H9 (cell line): ENCODE data around the gene GGCX. TPM values are rescaled to one million over a fixed set of nuclear protein-coding genes. Genes with fewer than 3 reads are reported as not detected.

ENCODE experiments used
- DNase-seq: peaks from one replicate; pipeline ENCODE4 v3.0.0-alpha.2; 2017
- H2AFZ ChIP-seq: one replicate; pipeline ENCODE4 v1.6.1; 2013; ENCODE audit warnings: mild to moderate bottlenecking, low read length, control low read depth, moderate library complexity
- H2AK5ac ChIP-seq: 2 replicates; pipeline ENCODE4 v1.6.1; 2013; ENCODE audit warnings: low read length, control low read depth, mixed read lengths; ENCODE audit not compliant: insufficient read length
- H2BK120ac ChIP-seq: one replicate; pipeline ENCODE4 v1.6.1; 2013; ENCODE audit warnings: low read depth, mild to moderate bottlenecking, low read length, control low read depth, inconsistent platforms; ENCODE audit not compliant: poor library complexity, severe bottlenecking
- H2BK12ac ChIP-seq: 2 replicates; pipeline ENCODE4 v1.6.1; 2013; ENCODE audit warnings: low read length, control low read depth, mixed read lengths, low read depth; ENCODE audit not compliant: insufficient read length
- H2BK15ac ChIP-seq: 2 replicates; pipeline ENCODE4 v1.6.1; 2013; ENCODE audit warnings: low read depth, low read length, control low read depth
- H2BK20ac ChIP-seq: one replicate; pipeline ENCODE4 v1.6.1; 2013; ENCODE audit warnings: low read depth, mild to moderate bottlenecking, low read length, control low read depth, inconsistent platforms; ENCODE audit not compliant: poor library complexity, severe bottlenecking
- H2BK5ac ChIP-seq: 2 replicates; pipeline ENCODE4 v1.6.1; 2013; ENCODE audit warnings: low read length, control low read depth, mixed read lengths; ENCODE audit not compliant: insufficient read length
- H3K14ac ChIP-seq: 2 replicates; pipeline ENCODE4 v1.6.1; 2013; ENCODE audit warnings: low read length, control low read depth; ENCODE audit not compliant: insufficient read depth
- H3K18ac ChIP-seq: 2 replicates; pipeline ENCODE4 v1.6.1; 2013; ENCODE audit warnings: low read depth, mild to moderate bottlenecking, mixed read lengths, low read length, control low read depth; ENCODE audit not compliant: insufficient read length
- H3K23ac ChIP-seq: 2 replicates; pipeline ENCODE4 v1.6.1; 2013; ENCODE audit warnings: low read length, control low read depth, mixed read lengths, low read depth; ENCODE audit not compliant: insufficient read length
- H3K23me2 ChIP-seq: 2 replicates; pipeline ENCODE4 v1.6.1; 2013; ENCODE audit warnings: low read depth, mild to moderate bottlenecking, mixed read lengths, low read length, control low read depth; ENCODE audit not compliant: insufficient read length, poor library complexity, severe bottlenecking
- H3K27ac ChIP-seq: 2 replicates; pipeline ENCODE4 v1.5.1; 2013; ENCODE audit warnings: low read length, control low read depth, mixed read lengths, low read depth; ENCODE audit not compliant: insufficient read length
- H3K27me3 ChIP-seq: 2 replicates; pipeline ENCODE4 v1.6.1; 2013; ENCODE audit warnings: low read length, control low read depth, inconsistent platforms; ENCODE audit not compliant: insufficient read depth
- H3K4ac ChIP-seq: 2 replicates; pipeline ENCODE4 v1.6.1; 2013; ENCODE audit warnings: low read depth, mild to moderate bottlenecking, control low read depth, inconsistent platforms, low read length, moderate library complexity
- H3K4me1 ChIP-seq: 2 replicates; pipeline ENCODE4 v1.6.1; 2013; ENCODE audit warnings: low read length, control low read depth, inconsistent platforms; ENCODE audit not compliant: insufficient read depth
- H3K4me2 ChIP-seq: 2 replicates; pipeline ENCODE4 v1.6.1; 2013; ENCODE audit warnings: low read length, control low read depth, mixed read lengths; ENCODE audit not compliant: insufficient read length, insufficient read depth
- H3K56ac ChIP-seq: 2 replicates; pipeline ENCODE4 v1.6.1; 2013; ENCODE audit warnings: low read depth, mild to moderate bottlenecking, mixed read lengths, low read length, control low read depth; ENCODE audit not compliant: insufficient read length
- H3K79me1 ChIP-seq: 2 replicates; pipeline ENCODE4 v1.6.1; 2013; ENCODE audit warnings: low read depth, mild to moderate bottlenecking, moderate library complexity, low read length, control low read depth, inconsistent platforms; ENCODE audit not compliant: insufficient read depth, poor library complexity, severe bottlenecking
- H3K79me2 ChIP-seq: 2 replicates; pipeline ENCODE4 v1.6.1; 2013; ENCODE audit warnings: low read length, control low read depth, inconsistent platforms; ENCODE audit not compliant: insufficient read depth
- H3K9ac ChIP-seq: 2 replicates; pipeline ENCODE4 v1.6.1; 2013; ENCODE audit warnings: low read length, control low read depth, mixed read lengths; ENCODE audit not compliant: insufficient read length; ENCODE audit errors: extremely low read depth
- H3K9me3 ChIP-seq: one replicate; pipeline ENCODE4 v1.6.1; 2013; ENCODE audit warnings: low read depth, low read length, inconsistent platforms; ENCODE audit not compliant: control insufficient read depth
- H3T11ph ChIP-seq: one replicate; pipeline ENCODE4 v1.6.1; 2013; ENCODE audit warnings: mild to moderate bottlenecking, low read length, control low read depth, inconsistent platforms
- H4K20me1 ChIP-seq: one replicate; pipeline ENCODE4 v1.6.1; 2013; ENCODE audit not compliant: control insufficient read depth, insufficient read length, insufficient read depth
- H4K5ac ChIP-seq: 2 replicates; pipeline ENCODE4 v1.6.1; 2013; ENCODE audit warnings: low read depth, mild to moderate bottlenecking, mixed read lengths, low read length, control low read depth; ENCODE audit not compliant: insufficient read length
- H4K8ac ChIP-seq: replicated peaks from 2 replicates; pipeline ENCODE4 v1.6.1; 2013; ENCODE audit warnings: low read length, control low read depth, mixed read lengths, low read depth; ENCODE audit not compliant: insufficient read length
- H4K91ac ChIP-seq: 2 replicates; pipeline ENCODE4 v1.6.1; 2013; ENCODE audit warnings: low read depth, mild to moderate bottlenecking, moderate library complexity, mixed read lengths, low read length, control low read depth; ENCODE audit not compliant: insufficient read length
- H3K27ac Mint-ChIP-seq, 3 experiments: 2 replicates in 2 of 3; 3 replicates in 1 of 3; pipeline ENCODE4 v1.8.0; 2020 to 2021; ENCODE audit warnings: mixed read lengths in 3 of 3, mild to moderate bottlenecking in 1 of 3, moderate library complexity in 1 of 3
- H3K27me3 Mint-ChIP-seq: 2 replicates; pipeline ENCODE4 v1.8.0; 2021; ENCODE audit warnings: low read depth, mild to moderate bottlenecking, moderate library complexity, mixed read lengths
- H3K36me3 Mint-ChIP-seq, 3 experiments: 2 replicates in 2 of 3; 3 replicates in 1 of 3; pipeline ENCODE4 v1.8.0; 2020 to 2021; ENCODE audit warnings: low read depth in 3 of 3, mixed read lengths in 3 of 3; ENCODE audit not compliant: insufficient read depth in 1 of 3
- H3K4me1 Mint-ChIP-seq, 2 experiments: 2 replicates each; pipeline ENCODE4 v1.8.0; 2020; ENCODE audit warnings: mixed read lengths in 2 of 2
- H3K4me3 Mint-ChIP-seq, 2 experiments: 2 replicates in 1 of 2; 3 replicates in 1 of 2; pipeline ENCODE4 v1.8.0; 2020 to 2021; ENCODE audit warnings: mild to moderate bottlenecking in 2 of 2, mixed read lengths in 2 of 2, moderate library complexity in 1 of 2
- H3K9me3 Mint-ChIP-seq, 2 experiments: 2 replicates in 1 of 2; 3 replicates in 1 of 2; pipeline ENCODE4 v1.8.0; 2020; ENCODE audit warnings: mild to moderate bottlenecking in 2 of 2, mixed read lengths in 2 of 2, moderate library complexity in 1 of 2
- CTCF ChIP-seq: fragments of 200-600 bp; sonication (generic); conservative IDR thresholded peaks from 3 replicates; pipeline ENCODE4 v1.8.0; 2021; ENCODE audit warnings: antibody characterized with exemption, mild to moderate bottlenecking
- WGBS: extraction: QIAGEN DNeasy Blood & Tissue Kit; methylation state at CpG from one replicate; pipeline ENCODE4 v1.1.7; 2013; ENCODE audit warnings: missing lambda C conversion rate, low lambda C conversion rate, mixed read lengths; ENCODE audit not compliant: insufficient read length; ENCODE audit errors: extremely low coverage; 5-methylcytosine and 5-hydroxymethylcytosine counted together
- total RNA-seq: library from RNA; stranded (reverse); gene quantifications from 2 replicates; pipeline ENCODE4 v1.2.1, GENCODE V29; 2021

GGCX gene
- total RNA-seq, 1 experiment from 2014 or later: 32.9 TPM

DNA sequence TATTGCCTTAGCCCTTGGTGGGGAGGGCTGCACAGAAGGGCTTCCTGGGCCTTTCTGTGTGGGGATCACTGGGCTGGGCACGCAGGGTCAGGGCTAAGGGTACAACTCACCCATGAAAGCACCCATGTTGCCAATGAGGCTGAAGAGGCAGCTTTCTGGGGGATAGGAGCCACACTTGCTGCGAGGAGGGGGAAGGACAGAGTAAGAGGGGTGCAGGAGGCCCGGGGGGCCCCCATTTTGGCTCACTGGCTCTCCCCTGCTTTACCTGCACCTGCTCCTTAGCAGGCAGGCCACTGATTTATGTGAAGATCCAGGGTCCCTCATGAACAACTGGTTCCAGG, 38.9 kb upstream of the GGCX start:
- no peak overlapping the region for H2AK5ac ChIP-seq
- H2AFZ ChIP-seq: no peak overlapping the region
- H3K4ac ChIP-seq: no peak overlapping the region
- H2BK120ac ChIP-seq: no peak overlapping the region
- no peak for DNase-seq
- TF ChIP-seq CTCF: no peak
- H3K23ac ChIP-seq: no peak overlapping the region
- H3K18ac ChIP-seq: no peak overlapping the region
- H2BK20ac ChIP-seq: no peak overlapping the region
- H2BK12ac ChIP-seq: no peak overlapping the region
- no peak overlapping the region for H4K8ac ChIP-seq
- H3T11ph ChIP-seq: no peak overlapping the region
- H3K4me1 ChIP-seq: peaks cover 3% of the 10 kb centered on the region; the same call in 1 of the 2 replicates
- H3K4me3 Mint-ChIP-seq: no peak overlapping the region; a peak in 1 of 5 replicates
- no CpG with 5 or more reads among the region's 3 CpGs for WGBS
- no peaks in the 10 kb centered on the region for H3K9me3 ChIP-seq
- no peak overlapping the region for H3K14ac ChIP-seq
- no peak overlapping the region for H3K56ac ChIP-seq
- no peak overlapping the region for H3K4me2 ChIP-seq
- no peak overlapping the region for H4K5ac ChIP-seq
- H3K4me1 Mint-ChIP-seq: peaks cover 19 to 25% of the 10 kb centered on the region in 2 experiments
- no peak overlapping the region for H2BK15ac ChIP-seq
- H3K9me3 Mint-ChIP-seq: no peaks in the 10 kb centered on the region
- no peaks in the 10 kb centered on the region for H3K79me2 ChIP-seq
- no peak overlapping the region for H2BK5ac ChIP-seq
- H3K36me3 Mint-ChIP-seq: peaks cover 0 to 24% (median 21%) of the 10 kb centered on the region in 3 experiments; a peak in 5 of 7 replicates
- H3K27ac ChIP-seq: no peak overlapping the region
- no peaks in the 10 kb centered on the region for H3K79me1 ChIP-seq
- no peaks in the 10 kb centered on the region for H4K20me1 ChIP-seq
- no peaks in the 10 kb centered on the region; the same call in 1 of the 2 replicates for H3K27me3 Mint-ChIP-seq
- no peak overlapping the region for H3K9ac ChIP-seq
- no peak overlapping the region for H3K27ac Mint-ChIP-seq
- H3K23me2 ChIP-seq: peaks cover 11% of the 10 kb centered on the region
- H3K27me3 ChIP-seq: no peaks in the 10 kb centered on the region
- no peak overlapping the region for H4K91ac ChIP-seq
